Bronchial epithelial cell (primary cell): ENCODE results near the gene DPP4. TPM values are rescaled to one million over a fixed set of nuclear protein-coding genes. Genes with fewer than 3 reads are reported as not detected.

Experiments used
- DNase-seq: peaks from one replicate; pipeline ENCODE4 v3.0.0-alpha.2; 2010; ENCODE audit warnings: low read depth
- FAIRE-seq: peaks from 2 replicates; lab custom pipeline; 2011; peaks lifted over from hg19 to GRCh38; lab: Jason Lieb, UNC
- H3K27me3 ChIP-seq: 2 replicates; pipeline ENCODE4 v1.5.1; 2011; ENCODE audit warnings: low read length; ENCODE audit not compliant: control insufficient read depth, insufficient read depth
- H3K36me3 ChIP-seq: 2 replicates; pipeline ENCODE4 v1.5.1; 2011; ENCODE audit warnings: low read length; ENCODE audit not compliant: control insufficient read depth, insufficient read depth
- H3K4me3 ChIP-seq: 2 replicates; pipeline ENCODE4 v1.5.1; 2011; ENCODE audit warnings: mild to moderate bottlenecking, low read depth, low read length, control low read depth
- CTCF ChIP-seq: IDR thresholded peaks from 2 replicates; pipeline ENCODE4 v1.5.1; 2011; ENCODE audit warnings: mild to moderate bottlenecking, moderate library complexity, low read length, control low read depth, inconsistent platforms; ENCODE audit not compliant: insufficient read depth, severe bottlenecking
- total RNA-seq: library from RNA; depleted of rRNA; stranded (reverse); fragments of >200 nt; gene quantifications from 2 replicates; pipeline ENCODE4 v1.2.1, GENCODE V29; 2014

DPP4 gene
- total RNA-seq, 1 donor from 2014 or later = 2.9 TPM

GRCh38 chr2:161997916-161998471 is 76.0 kb downstream of the DPP4 start:
- peaks cover 3% of the 10 kb centered on the region for H3K27me3 ChIP-seq
- no peaks in the 10 kb centered on the region for H3K36me3 ChIP-seq
- TF ChIP-seq CTCF = no peak
- no peak overlapping the region for H3K4me3 ChIP-seq
- FAIRE-seq (no peak), DNase-seq (no peak)

DNA sequence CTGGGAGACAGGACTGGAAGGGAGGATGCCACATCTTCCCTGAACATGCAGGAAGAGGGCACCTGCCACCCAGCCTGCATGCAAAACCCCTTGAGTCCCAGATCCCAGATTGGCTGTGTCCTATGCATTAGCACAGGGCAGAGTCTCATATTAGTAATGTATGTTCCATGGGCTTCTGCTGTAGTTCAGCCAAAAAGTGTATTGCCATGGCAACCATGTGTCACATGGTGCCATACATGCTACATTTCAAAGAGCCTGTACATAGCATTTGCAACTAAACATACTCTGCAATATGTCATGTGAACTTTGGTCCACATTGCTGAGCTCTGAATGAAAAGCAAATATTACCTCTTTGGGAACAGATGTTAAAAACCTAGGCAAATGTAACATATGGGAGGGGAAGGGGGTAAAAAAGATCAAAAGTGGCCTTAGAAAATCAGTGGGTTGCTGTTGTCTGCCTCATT is 78.4 kb downstream of the DPP4 start:
- TF ChIP-seq CTCF = no peak
- H3K4me3 ChIP-seq = no peak overlapping the region
- DNase-seq = no peak
- FAIRE-seq = no peak
- peaks cover 3% of the 10 kb centered on the region for H3K27me3 ChIP-seq
- no peaks in the 10 kb centered on the region for H3K36me3 ChIP-seq

- TF ChIP-seq CTCF = no peak
- DNase-seq (no peak), FAIRE-seq (no peak)
- Histone ChIP-seq H3K27me3 (peaks cover 3% of the 10 kb centered on the region), H3K4me3 (no peak overlapping the region), H3K36me3 (no peaks in the 10 kb centered on the region)
Measured at GRCh38 chr2:161994761-161995520, 79.1 kb downstream of the DPP4 start.

DNA sequence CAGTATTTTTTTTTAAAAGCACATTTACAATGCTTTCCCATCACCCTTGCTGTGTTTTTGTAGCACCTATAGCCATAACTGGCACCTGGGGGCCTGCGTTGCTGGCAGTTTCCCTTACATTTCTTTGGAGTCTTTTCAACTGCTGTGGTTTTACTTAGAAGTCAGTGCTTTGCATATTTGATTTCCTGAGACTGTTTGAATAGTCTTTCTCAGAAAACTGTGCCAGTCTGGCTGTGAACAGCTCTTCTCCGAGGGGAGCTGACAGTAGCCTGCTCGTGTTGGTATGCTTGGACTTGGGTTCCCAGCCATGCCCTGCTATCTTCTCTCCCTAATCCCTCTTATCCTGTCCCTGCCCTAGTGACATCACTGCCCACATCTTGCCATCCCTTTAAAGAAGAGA is 81.5 kb downstream of the DPP4 start:
- Histone ChIP-seq H3K4me3 (no peak overlapping the region), H3K36me3 (no peaks in the 10 kb centered on the region), H3K27me3 (peaks cover 3% of the 10 kb centered on the region)
- FAIRE-seq (no peak), DNase-seq (no peak)
- TF ChIP-seq CTCF = no peak

DNA sequence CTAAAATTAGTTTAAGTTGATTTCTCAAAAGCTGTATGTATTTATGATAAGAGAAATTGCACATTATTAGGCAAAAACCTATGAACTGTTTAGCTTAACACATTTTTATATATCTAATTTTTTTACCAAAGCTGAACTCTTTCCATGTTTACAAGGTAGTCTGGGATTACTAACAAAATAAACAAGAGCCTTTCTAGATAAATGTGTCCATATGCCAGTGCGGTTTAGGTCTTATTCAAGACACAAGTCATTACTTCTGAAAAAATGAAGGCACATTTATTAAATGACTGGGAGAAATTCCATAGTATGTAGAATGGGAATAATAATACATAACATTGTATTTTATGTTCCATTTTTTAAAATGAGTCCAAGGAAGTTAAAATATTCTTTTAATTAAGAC is 82.0 kb downstream of the DPP4 start:
- no peak for DNase-seq
- TF ChIP-seq CTCF = no peak
- H3K36me3 ChIP-seq = no peaks in the 10 kb centered on the region
- peaks cover 3% of the 10 kb centered on the region for H3K27me3 ChIP-seq
- no peak overlapping the region for H3K4me3 ChIP-seq
- FAIRE-seq = no peak
